ENCODE measurements around the gene SNRPA. TPM values are rescaled to one million over a fixed set of nuclear protein-coding genes. Genes with fewer than 3 reads are reported as not detected.

Gene SNRPA
- total RNA-seq, 1 donor, result 20.6 TPM

DNA sequence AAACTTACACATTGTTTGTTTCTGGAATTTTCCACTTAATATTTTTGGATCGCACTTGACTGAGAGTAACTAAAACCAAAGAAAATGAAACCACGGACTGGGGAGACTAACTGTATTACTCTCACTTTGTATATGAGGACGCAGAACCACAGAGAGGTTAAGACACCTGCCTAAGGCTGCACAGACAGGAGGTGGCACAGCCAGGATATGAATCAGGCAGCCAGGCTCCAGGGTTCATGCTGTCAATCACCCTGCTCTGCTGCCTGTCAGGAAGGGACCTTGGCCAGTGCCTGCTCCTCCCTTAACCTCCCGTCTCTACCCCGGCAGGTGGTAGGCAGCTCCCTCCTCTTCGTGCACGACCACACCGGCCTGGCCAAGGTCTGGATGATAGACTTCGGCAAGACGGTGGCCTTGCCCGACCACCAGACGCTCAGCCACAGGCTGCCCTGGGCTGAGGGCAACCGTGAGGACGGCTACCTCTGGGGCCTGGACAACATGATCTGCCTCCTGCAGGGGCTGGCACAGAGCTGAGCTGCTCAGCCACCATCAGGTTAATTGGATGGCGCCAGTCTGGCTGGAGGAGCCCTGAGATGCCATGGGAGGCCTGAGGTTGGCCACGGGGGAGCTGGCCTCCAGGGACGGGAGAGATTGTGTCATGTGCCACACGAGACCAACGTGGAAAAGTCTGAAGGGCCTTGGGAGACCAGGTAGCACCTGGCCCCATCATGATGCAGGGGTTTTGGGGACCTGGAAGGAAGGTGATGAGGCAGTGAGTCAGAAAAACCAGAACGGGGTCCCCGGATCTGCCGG lies 11.8 kb upstream of the SNRPA start:
- no peak overlapping the region for H3K27ac ChIP-seq (ENCODE audit: low read depth, low read length)
- TF ChIP-seq, protein P1, sequence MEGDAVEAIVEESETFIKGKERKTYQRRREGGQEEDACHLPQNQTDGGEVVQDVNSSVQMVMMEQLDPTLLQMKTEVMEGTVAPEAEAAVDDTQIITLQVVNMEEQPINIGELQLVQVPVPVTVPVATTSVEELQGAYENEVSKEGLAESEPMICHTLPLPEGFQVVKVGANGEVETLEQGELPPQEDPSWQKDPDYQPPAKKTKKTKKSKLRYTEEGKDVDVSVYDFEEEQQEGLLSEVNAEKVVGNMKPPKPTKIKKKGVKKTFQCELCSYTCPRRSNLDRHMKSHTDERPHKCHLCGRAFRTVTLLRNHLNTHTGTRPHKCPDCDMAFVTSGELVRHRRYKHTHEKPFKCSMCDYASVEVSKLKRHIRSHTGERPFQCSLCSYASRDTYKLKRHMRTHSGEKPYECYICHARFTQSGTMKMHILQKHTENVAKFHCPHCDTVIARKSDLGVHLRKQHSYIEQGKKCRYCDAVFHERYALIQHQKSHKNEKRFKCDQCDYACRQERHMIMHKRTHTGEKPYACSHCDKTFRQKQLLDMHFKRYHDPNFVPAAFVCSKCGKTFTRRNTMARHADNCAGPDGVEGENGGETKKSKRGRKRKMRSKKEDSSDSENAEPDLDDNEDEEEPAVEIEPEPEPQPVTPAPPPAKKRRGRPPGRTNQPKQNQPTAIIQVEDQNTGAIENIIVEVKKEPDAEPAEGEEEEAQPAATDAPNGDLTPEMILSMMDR (IDR thresholded peaks at IDR 0.05; ENCODE audit: extremely low read depth, low read depth, low read length), result no peak

DNA sequence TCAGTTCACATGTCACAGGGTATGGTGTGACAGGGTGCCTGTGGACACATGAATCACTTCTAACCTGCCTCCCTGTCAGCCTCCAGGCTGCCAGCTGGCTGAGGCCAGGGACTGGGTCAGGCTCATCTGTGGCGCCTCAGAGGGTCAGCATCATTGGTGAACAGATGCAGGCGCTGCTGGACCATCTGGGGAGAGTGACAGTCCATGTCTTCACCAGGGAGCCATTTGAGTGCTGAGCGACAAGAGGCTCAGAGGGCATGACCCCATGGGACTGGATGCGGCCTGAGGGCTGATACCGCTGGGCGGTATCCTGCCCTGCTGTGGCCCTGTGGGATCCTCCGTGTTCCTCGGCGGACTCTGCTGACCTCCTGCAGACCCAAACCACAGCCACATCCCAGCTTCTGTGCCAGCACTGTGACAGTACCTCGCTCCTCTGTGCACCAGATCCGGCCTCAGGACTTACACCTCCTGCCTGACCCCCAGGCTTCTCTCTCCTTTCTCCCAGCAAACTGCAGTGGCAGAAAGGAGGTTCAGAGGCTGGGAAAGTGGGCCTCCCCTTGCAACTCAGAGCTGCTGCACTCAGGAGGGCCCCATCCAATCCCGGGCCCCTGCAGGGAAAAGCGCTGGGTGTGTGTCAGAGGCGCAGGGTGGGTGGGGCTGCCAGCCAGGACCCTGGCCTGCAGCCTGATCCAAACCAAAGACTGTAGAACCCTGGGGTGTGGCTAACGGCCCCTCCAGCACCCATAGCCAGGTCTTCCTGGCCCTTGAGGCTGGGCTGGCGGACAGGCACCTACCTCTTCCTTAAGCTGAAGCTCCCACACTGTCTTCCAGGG lies 10.9 kb upstream of the SNRPA start:
- H3K4me2 ChIP-seq (ENCODE audit: insufficient read depth, low read length), result no peak overlapping the region
- no peak overlapping the region for H3K4me3 ChIP-seq (ENCODE audit: insufficient read depth, low read length)
- no peak for DNase-seq (ENCODE audit: insufficient read length, low spot score, missing footprints)

More for the DNA sequence above, 11.8 kb upstream of the SNRPA start:
- Histone ChIP-seq H3K4me1 (ENCODE audit: insufficient read depth, low read length) (no peaks in the 10 kb centered on the region), H3K79me2 (ENCODE audit: insufficient read depth, low read length) (no peaks in the 10 kb centered on the region), H3K4me3 (ENCODE audit: insufficient read depth, low read length) (no peak overlapping the region), H3K9me3 (ENCODE audit: low read depth, low read length) (no peaks in the 10 kb centered on the region), H2AFZ (ENCODE audit: low read length) (no peak overlapping the region), H3K36me3 (ENCODE audit: insufficient read depth, low read length) (peaks cover 33% of the 10 kb centered on the region), H3K4me2 (ENCODE audit: insufficient read depth, low read length) (no peak overlapping the region), H4K20me1 (ENCODE audit: insufficient read depth, low read length) (no peaks in the 10 kb centered on the region), H3K27me3 (ENCODE audit: insufficient read depth, low read length) (no peaks in the 10 kb centered on the region)
- DNase-seq (ENCODE audit: insufficient read length, low spot score, missing footprints), result no peak

DNA sequence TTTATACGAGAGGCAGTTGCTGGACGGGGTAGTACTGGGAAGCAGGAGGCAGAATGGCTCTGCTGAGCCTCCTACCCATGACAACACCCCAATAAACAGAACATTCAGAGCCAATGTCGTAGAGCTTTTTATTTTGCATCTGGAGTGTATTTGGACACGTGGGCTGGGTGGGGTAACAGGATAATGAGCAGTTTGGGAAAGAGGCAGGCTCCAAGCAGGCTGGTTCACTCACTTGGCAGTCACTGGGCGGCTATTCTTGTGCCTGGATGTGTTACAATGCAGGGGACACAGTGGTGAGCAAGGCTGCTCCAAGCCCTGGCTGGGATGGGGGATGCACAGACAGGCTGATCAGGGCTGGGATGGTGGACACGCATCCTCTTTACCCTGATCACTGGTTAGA lies 10.3 kb upstream of the SNRPA start:
- TF ChIP-seq, protein P1 (IDR thresholded peaks at IDR 0.05; ENCODE audit: extremely low read depth, low read depth, low read length), result no peak
- Histone ChIP-seq H3K4me3 (ENCODE audit: insufficient read depth, low read length) (no peak overlapping the region), H3K79me2 (ENCODE audit: insufficient read depth, low read length) (no peaks in the 10 kb centered on the region), H4K20me1 (ENCODE audit: insufficient read depth, low read length) (no peaks in the 10 kb centered on the region), H3K27ac (ENCODE audit: low read depth, low read length) (peak overlapping the region; percentile 60), H3K4me2 (ENCODE audit: insufficient read depth, low read length) (no peak overlapping the region), H3K27me3 (ENCODE audit: insufficient read depth, low read length) (no peaks in the 10 kb centered on the region), H3K4me1 (ENCODE audit: insufficient read depth, low read length) (peaks cover 8% of the 10 kb centered on the region), H2AFZ (ENCODE audit: low read length) (no peak overlapping the region), H3K36me3 (ENCODE audit: insufficient read depth, low read length) (peaks cover 19% of the 10 kb centered on the region), H3K9me3 (ENCODE audit: low read depth, low read length) (no peaks in the 10 kb centered on the region)
- DNase-seq (ENCODE audit: insufficient read length, low spot score, missing footprints), result peak; percentile 84

More for the DNA sequence above, 10.9 kb upstream of the SNRPA start:
- H3K36me3 ChIP-seq (ENCODE audit: insufficient read depth, low read length), result peaks cover 25% of the 10 kb centered on the region
- H3K4me1 ChIP-seq (ENCODE audit: insufficient read depth, low read length), result peaks cover 1% of the 10 kb centered on the region
- no peaks in the 10 kb centered on the region for H3K9me3 ChIP-seq (ENCODE audit: low read depth, low read length)
- peak overlapping the region; percentile 60 for H3K27ac ChIP-seq (ENCODE audit: low read depth, low read length)
- TF ChIP-seq, protein P1 (IDR thresholded peaks at IDR 0.05; ENCODE audit: extremely low read depth, low read depth, low read length), result no peak
- no peaks in the 10 kb centered on the region for H3K79me2 ChIP-seq (ENCODE audit: insufficient read depth, low read length)
- no peaks in the 10 kb centered on the region for H3K27me3 ChIP-seq (ENCODE audit: insufficient read depth, low read length)
- no peak overlapping the region for H2AFZ ChIP-seq (ENCODE audit: low read length)
- H4K20me1 ChIP-seq (ENCODE audit: insufficient read depth, low read length), result no peaks in the 10 kb centered on the region
